MM.1S (cell line): ENCODE data around the gene PLPP3.

ENCODE experiments used
- DNase-seq: peaks from one replicate; pipeline ENCODE4 v3.0.0-alpha.2; 2015
- H2AFZ ChIP-seq: fragments of 300-600 bp; sonication (generic); 2 replicates; pipeline ENCODE4 v1.6.0; 2016; ENCODE audit warnings: antibody characterized with exemption, low read length
- H3F3A ChIP-seq: fragments of 300-600 bp; sonication (generic); 2 replicates; pipeline ENCODE4 v1.6.1; 2016; ENCODE audit warnings: mild to moderate bottlenecking, antibody characterized with exemption, low read length, moderate library complexity, mixed read lengths; ENCODE audit not compliant: insufficient read depth
- H3K27ac ChIP-seq: fragments of 300-600 bp; sonication (generic); 2 replicates; pipeline ENCODE4 v1.5.1; 2016; ENCODE audit warnings: mild to moderate bottlenecking, low read length
- H3K27me3 ChIP-seq: fragments of 300-600 bp; sonication (generic); replicated peaks from 2 replicates; pipeline ENCODE4 v1.6.0; 2016; ENCODE audit warnings: low read length; ENCODE audit not compliant: insufficient read depth
- H3K36me3 ChIP-seq: fragments of 300-600 bp; sonication (generic); replicated peaks from 2 replicates; pipeline ENCODE4 v1.6.1; 2016; ENCODE audit warnings: mild to moderate bottlenecking, low read length, mixed read lengths; ENCODE audit not compliant: insufficient read depth
- H3K4me1 ChIP-seq: fragments of 300-600 bp; sonication (generic); 2 replicates; pipeline ENCODE4 v1.6.1; 2016; ENCODE audit warnings: low read length, mixed read lengths
- H3K4me2 ChIP-seq: fragments of 300-600 bp; sonication (generic); 2 replicates; pipeline ENCODE4 v1.6.0; 2016; ENCODE audit warnings: low read depth, low read length
- H3K4me3 ChIP-seq: fragments of 300-600 bp; sonication (generic); 2 replicates; pipeline ENCODE4 v1.5.1; 2016; ENCODE audit warnings: low read length, mixed read lengths
- H3K79me2 ChIP-seq: fragments of 300-600 bp; sonication (generic); 2 replicates; pipeline ENCODE4 v1.6.1; 2016; ENCODE audit warnings: mixed run types, low read length, mixed read lengths
- H3K9ac ChIP-seq: fragments of 300-600 bp; sonication (generic); 2 replicates; pipeline ENCODE4 v1.6.1; 2016; ENCODE audit warnings: low read length, mixed read lengths
- H3K9me2 ChIP-seq: fragments of 300-600 bp; sonication (generic); replicated peaks from 2 replicates; pipeline ENCODE4 v1.6.1; 2016; ENCODE audit warnings: mild to moderate bottlenecking, low read length, mixed read lengths; ENCODE audit not compliant: insufficient read depth
- H3K9me3 ChIP-seq: fragments of 300-600 bp; sonication (generic); replicated peaks from 2 replicates; pipeline ENCODE4 v1.6.1; 2016; ENCODE audit warnings: mild to moderate bottlenecking, low read length, mixed read lengths; ENCODE audit not compliant: insufficient read depth
- H4K20me1 ChIP-seq: fragments of 300-600 bp; sonication (generic); 2 replicates; pipeline ENCODE4 v1.6.1; 2016; ENCODE audit warnings: mild to moderate bottlenecking, low read length, moderate library complexity, mixed read lengths; ENCODE audit not compliant: insufficient read depth
- EZH2 ChIP-seq: fragments of 300-600 bp; sonication (generic); optimal IDR thresholded peaks from 2 replicates; pipeline ENCODE3; 2017; ENCODE audit warnings: low read depth, mild to moderate bottlenecking, antibody characterized with exemption, low read length, mixed read lengths
- EZH2phosphoT487 ChIP-seq: fragments of 300-600 bp; sonication (generic); IDR thresholded peaks from 2 replicates; pipeline ENCODE4 v1.6.1; 2018; ENCODE audit warnings: antibody characterized with exemption, low read length
- TF ChIP-seq, protein P1 (sequence below): fragments of 300-600 bp; sonication (generic); IDR thresholded peaks from 2 replicates; pipeline ENCODE4 v1.5.1; 2016; ENCODE audit warnings: antibody characterized with exemption, low read length, mixed read lengths

Gene PLPP3

DNA sequence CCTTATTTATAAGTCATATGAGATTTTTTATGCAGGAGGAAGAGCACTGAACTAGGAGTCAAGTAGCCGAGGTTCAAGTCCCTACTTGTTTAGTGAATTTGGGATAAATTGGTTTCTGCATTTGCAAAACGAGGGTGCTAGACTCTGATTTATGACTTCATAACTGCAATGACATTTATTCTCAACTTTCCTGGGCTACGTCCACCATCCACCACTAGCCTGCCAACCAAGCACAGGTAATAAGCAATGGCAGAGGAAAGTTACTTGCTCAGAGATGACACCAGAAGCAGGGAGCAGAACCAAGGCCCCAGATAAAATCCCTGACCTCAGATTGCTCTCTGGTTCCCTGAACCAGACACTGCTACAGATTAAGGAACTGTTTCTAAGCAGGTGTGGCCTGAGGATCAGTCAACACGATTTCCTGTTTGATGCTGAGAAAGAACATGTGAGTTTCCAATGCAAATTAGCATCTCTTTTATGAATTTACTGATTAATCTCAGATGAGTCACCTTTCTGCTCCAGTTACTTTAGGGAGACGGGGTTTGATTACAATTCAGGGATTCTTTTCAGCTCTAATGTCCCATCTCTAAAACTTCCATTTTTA lies 52.7 kb downstream of the PLPP3 start:
- peak overlapping the region; percentile 10; the same call in 1 of the 2 replicates for H3K4me2 ChIP-seq
- DNase-seq = peak; percentile 79
- H3K36me3 ChIP-seq = no peaks in the 10 kb centered on the region
- TF ChIP-seq EZH2 = no peak
- H3K9me3 ChIP-seq = no peaks in the 10 kb centered on the region
- H3K9ac ChIP-seq = no peak overlapping the region
- H2AFZ ChIP-seq = no peak overlapping the region
- H3K79me2 ChIP-seq = no peaks in the 10 kb centered on the region
- peaks cover 18% of the 10 kb centered on the region for H3F3A ChIP-seq
- peaks cover 40% of the 10 kb centered on the region for H3K4me1 ChIP-seq
- peaks cover 57% of the 10 kb centered on the region for H3K27me3 ChIP-seq
- no peak overlapping the region for H3K27ac ChIP-seq
- H4K20me1 ChIP-seq = no peaks in the 10 kb centered on the region
- no peak overlapping the region for H3K4me3 ChIP-seq
- no peaks in the 10 kb centered on the region for H3K9me2 ChIP-seq

DNA sequence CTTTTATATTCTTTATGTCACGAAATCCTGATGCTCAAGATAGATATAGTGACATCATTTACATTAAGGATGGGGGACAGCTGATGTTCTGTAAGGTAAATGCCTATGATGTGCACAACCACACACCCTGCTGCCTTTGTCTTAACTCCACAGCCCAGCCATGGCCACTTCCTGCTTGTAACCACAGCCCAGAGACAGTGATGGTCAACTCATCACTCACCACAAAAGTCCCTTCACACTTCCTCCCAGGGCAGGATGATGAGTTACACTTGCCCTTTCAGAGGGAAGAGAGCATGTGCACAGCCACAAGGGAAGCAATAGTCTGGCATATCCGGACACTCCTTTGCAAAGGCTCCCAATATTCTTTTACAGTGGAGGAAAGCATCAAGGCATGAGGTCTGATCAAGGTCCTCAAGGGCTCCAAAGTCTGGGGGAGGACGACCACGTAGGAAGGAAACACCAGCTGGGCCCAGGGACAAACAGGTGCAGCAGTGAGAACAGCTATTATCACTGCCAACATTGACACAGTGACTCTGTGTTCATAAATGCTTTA lies 53.8 kb downstream of the PLPP3 start:
- Histone ChIP-seq H3K9ac (no peak overlapping the region), H3K9me2 (no peaks in the 10 kb centered on the region), H4K20me1 (no peaks in the 10 kb centered on the region), H2AFZ (no peak overlapping the region), H3K4me1 (peaks cover 40% of the 10 kb centered on the region), H3K79me2 (no peaks in the 10 kb centered on the region), H3K9me3 (no peaks in the 10 kb centered on the region), H3K36me3 (no peaks in the 10 kb centered on the region), H3F3A (peaks cover 18% of the 10 kb centered on the region), H3K4me2 (peak overlapping the region; percentile 19; the same call in 1 of the 2 replicates), H3K4me3 (no peak overlapping the region), H3K27me3 (peaks cover 63% of the 10 kb centered on the region), H3K27ac (no peak overlapping the region)
- TF ChIP-seq EZH2 (no peak), EZH2phosphoT487 (no peak)
- TF ChIP-seq, protein P1, sequence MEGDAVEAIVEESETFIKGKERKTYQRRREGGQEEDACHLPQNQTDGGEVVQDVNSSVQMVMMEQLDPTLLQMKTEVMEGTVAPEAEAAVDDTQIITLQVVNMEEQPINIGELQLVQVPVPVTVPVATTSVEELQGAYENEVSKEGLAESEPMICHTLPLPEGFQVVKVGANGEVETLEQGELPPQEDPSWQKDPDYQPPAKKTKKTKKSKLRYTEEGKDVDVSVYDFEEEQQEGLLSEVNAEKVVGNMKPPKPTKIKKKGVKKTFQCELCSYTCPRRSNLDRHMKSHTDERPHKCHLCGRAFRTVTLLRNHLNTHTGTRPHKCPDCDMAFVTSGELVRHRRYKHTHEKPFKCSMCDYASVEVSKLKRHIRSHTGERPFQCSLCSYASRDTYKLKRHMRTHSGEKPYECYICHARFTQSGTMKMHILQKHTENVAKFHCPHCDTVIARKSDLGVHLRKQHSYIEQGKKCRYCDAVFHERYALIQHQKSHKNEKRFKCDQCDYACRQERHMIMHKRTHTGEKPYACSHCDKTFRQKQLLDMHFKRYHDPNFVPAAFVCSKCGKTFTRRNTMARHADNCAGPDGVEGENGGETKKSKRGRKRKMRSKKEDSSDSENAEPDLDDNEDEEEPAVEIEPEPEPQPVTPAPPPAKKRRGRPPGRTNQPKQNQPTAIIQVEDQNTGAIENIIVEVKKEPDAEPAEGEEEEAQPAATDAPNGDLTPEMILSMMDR = no peak
- peak; percentile 84 for DNase-seq

DNA sequence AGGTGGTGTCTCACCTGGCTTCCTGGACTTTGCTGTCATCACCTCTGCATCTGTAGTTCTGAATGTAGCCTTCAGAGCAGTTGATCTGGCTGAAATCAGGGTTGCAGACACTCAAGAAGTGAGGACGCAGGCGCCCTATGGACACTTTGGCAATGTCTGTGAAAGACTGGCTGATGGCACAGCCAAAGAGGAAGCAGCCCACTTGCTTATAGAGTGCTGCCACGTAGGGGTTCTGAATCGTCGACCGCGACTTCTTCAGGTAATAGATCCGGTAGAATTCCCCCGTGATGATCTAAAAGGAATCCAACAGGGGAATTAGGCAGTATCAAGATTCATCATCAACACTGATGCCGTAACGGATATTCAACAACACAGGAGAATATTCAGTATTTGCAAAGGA lies 55.1 kb downstream of the PLPP3 start:
- H4K20me1 ChIP-seq = no peaks in the 10 kb centered on the region
- no peak overlapping the region for H3K27ac ChIP-seq
- no peaks in the 10 kb centered on the region for H3K9me2 ChIP-seq
- peaks cover 40% of the 10 kb centered on the region for H3K4me1 ChIP-seq
- H3K9me3 ChIP-seq = no peaks in the 10 kb centered on the region
- H3K4me3 ChIP-seq = no peak overlapping the region
- no peak overlapping the region for H3K9ac ChIP-seq
- H3F3A ChIP-seq = peaks cover 18% of the 10 kb centered on the region
- H2AFZ ChIP-seq = no peak overlapping the region
- H3K4me2 ChIP-seq = no peak overlapping the region
- H3K36me3 ChIP-seq = no peaks in the 10 kb centered on the region
- H3K27me3 ChIP-seq = peaks cover 71% of the 10 kb centered on the region
- DNase-seq = no peak
- H3K79me2 ChIP-seq = no peaks in the 10 kb centered on the region
- TF ChIP-seq, protein P1 = no peak
- TF ChIP-seq EZH2 (no peak), EZH2phosphoT487 (no peak)

DNA sequence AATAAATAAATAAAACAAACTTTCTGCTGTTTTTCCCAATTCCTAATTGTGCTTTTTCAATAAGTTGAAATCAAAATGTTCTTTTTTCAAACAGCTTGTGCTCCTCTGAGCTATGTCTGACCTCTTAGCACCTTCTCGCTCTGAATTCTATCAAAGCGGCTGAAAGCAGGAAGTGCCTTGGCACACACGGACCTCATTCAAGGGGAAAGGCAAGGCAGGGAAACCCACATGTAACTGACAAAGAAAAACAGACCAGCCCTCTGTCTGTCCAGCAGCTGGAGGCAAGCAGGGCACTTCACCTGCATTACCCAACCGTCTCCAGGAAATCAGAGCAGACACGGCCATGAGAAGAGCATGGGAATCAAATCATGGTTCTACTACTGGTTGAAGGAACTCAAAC lies 56.7 kb downstream of the PLPP3 start:
- H3K4me2 ChIP-seq = no peak overlapping the region
- H3K9ac ChIP-seq = no peak overlapping the region
- no peaks in the 10 kb centered on the region for H3K9me2 ChIP-seq
- H3K4me3 ChIP-seq = no peak overlapping the region
- H2AFZ ChIP-seq = no peak overlapping the region
- no peak for DNase-seq
- H3K27me3 ChIP-seq = peaks cover 66% of the 10 kb centered on the region
- H3K36me3 ChIP-seq = no peaks in the 10 kb centered on the region
- peaks cover 18% of the 10 kb centered on the region for H3F3A ChIP-seq
- peaks cover 30% of the 10 kb centered on the region for H3K4me1 ChIP-seq
- no peak overlapping the region for H3K27ac ChIP-seq
- no peaks in the 10 kb centered on the region for H3K79me2 ChIP-seq
- TF ChIP-seq EZH2 (no peak), EZH2phosphoT487 (no peak)
- TF ChIP-seq, protein P1 = no peak
- H4K20me1 ChIP-seq = no peaks in the 10 kb centered on the region
- H3K9me3 ChIP-seq = no peaks in the 10 kb centered on the region
